ENCODE results near the gene BOC. TPM values are rescaled to one million over a fixed set of nuclear protein-coding genes. Genes with fewer than 3 reads are reported as not detected.

Gene BOC
- total and polyA plus RNA-seq, 4 donors, result 2.9 to 21.9 (median 6.4) TPM

DNA sequence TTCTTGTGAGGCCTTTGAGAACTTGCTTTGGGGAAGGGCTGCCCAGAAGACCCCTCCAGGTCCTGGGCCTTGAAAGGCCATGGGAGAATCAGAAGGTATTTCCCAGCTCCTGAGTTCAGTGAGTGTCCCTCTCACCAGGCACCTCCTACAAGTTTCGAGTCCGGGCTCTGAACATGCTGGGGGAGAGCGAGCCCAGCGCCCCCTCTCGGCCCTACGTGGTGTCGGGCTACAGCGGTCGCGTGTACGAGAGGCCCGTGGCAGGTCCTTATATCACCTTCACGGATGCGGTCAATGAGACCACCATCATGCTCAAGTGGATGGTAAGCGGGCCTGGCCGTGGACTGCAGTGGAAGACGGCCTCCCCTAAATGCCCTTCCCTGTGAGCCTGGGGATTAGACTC lies 68.3 kb downstream of the BOC start:
- no peak overlapping the region for H3K9ac ChIP-seq (ENCODE audit: insufficient read depth in 1 of 2, low read length in 2 of 2)
- no peaks in the 10 kb centered on the region for H3K27me3 ChIP-seq (ENCODE audit: control insufficient read depth in 3 of 3, insufficient read depth in 3 of 3, low read length in 2 of 3)
- peaks cover 0 to 36% (median 17%) of the 10 kb centered on the region in 4 donors for H3K36me3 ChIP-seq (ENCODE audit: control insufficient read depth in 4 of 4, insufficient read depth in 4 of 4, low read length in 4 of 4)
- H3K27ac ChIP-seq (ENCODE audit: low read depth in 1 of 2, low read length in 1 of 2), result no peak overlapping the region
- DNase-seq (no peak), ATAC-seq (ENCODE audit: insufficient read depth, low FRiP score) (no peak)
- WGBS, 2 donors, result 97% methylated on average over 17 of the region's 17 CpGs
- H3K4me3 ChIP-seq, result no peak overlapping the region
- no peaks in the 10 kb centered on the region for H3K9me3 ChIP-seq (ENCODE audit: control insufficient read depth in 4 of 4, insufficient read depth in 3 of 4, low read length in 3 of 4)
- TF ChIP-seq, protein P1, sequence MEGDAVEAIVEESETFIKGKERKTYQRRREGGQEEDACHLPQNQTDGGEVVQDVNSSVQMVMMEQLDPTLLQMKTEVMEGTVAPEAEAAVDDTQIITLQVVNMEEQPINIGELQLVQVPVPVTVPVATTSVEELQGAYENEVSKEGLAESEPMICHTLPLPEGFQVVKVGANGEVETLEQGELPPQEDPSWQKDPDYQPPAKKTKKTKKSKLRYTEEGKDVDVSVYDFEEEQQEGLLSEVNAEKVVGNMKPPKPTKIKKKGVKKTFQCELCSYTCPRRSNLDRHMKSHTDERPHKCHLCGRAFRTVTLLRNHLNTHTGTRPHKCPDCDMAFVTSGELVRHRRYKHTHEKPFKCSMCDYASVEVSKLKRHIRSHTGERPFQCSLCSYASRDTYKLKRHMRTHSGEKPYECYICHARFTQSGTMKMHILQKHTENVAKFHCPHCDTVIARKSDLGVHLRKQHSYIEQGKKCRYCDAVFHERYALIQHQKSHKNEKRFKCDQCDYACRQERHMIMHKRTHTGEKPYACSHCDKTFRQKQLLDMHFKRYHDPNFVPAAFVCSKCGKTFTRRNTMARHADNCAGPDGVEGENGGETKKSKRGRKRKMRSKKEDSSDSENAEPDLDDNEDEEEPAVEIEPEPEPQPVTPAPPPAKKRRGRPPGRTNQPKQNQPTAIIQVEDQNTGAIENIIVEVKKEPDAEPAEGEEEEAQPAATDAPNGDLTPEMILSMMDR (IDR thresholded peaks at IDR 0.05; ENCODE audit: control extremely low read depth, extremely low read depth), result no peak
- H3K4me1 ChIP-seq (ENCODE audit: control insufficient read depth in 5 of 5, insufficient read depth in 5 of 5, low read length in 5 of 5), result peaks cover 0 to 22% (median 8%) of the 10 kb centered on the region in 5 donors

DNA sequence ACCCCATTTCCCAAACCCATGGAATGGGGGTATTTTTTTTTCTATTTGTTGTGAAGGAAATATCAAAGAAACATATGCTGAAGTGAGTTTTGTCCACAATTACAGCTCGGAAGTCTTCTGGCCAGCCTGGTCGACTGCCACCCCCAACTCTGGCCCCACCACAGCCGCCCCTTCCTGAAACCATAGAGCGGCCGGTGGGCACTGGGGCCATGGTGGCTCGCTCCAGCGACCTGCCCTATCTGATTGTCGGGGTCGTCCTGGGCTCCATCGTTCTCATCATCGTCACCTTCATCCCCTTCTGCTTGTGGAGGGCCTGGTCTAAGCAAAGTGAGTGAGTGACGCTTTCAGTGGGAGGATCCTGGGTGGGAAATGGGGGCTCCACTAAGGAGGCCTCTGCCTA lies 71.9 kb downstream of the BOC start:
- TF ChIP-seq, protein P1 (IDR thresholded peaks at IDR 0.05; ENCODE audit: control extremely low read depth, extremely low read depth), result no peak
- Histone ChIP-seq H3K27me3 (ENCODE audit: control insufficient read depth in 3 of 3, insufficient read depth in 3 of 3, low read length in 2 of 3) (no peaks in the 10 kb centered on the region), H3K4me1 (ENCODE audit: control insufficient read depth in 5 of 5, insufficient read depth in 5 of 5, low read length in 5 of 5) (no peaks in the 10 kb centered on the region), H3K4me3 (no peak overlapping the region), H3K9me3 (ENCODE audit: control insufficient read depth in 4 of 4, insufficient read depth in 3 of 4, low read length in 3 of 4) (no peaks in the 10 kb centered on the region), H3K36me3 (ENCODE audit: control insufficient read depth in 4 of 4, insufficient read depth in 4 of 4, low read length in 4 of 4) (peaks cover 0 to 30% (median 13%) of the 10 kb centered on the region in 4 donors), H3K9ac (ENCODE audit: insufficient read depth in 1 of 2, low read length in 2 of 2) (no peak overlapping the region), H3K27ac (ENCODE audit: low read depth in 1 of 2, low read length in 1 of 2) (no peak overlapping the region)
- DNase-seq (no peak), ATAC-seq (ENCODE audit: insufficient read depth, low FRiP score) (no peak)
- WGBS, 2 donors, result 95 to 96% methylated on average over 12 of the region's 12 CpGs

DNA sequence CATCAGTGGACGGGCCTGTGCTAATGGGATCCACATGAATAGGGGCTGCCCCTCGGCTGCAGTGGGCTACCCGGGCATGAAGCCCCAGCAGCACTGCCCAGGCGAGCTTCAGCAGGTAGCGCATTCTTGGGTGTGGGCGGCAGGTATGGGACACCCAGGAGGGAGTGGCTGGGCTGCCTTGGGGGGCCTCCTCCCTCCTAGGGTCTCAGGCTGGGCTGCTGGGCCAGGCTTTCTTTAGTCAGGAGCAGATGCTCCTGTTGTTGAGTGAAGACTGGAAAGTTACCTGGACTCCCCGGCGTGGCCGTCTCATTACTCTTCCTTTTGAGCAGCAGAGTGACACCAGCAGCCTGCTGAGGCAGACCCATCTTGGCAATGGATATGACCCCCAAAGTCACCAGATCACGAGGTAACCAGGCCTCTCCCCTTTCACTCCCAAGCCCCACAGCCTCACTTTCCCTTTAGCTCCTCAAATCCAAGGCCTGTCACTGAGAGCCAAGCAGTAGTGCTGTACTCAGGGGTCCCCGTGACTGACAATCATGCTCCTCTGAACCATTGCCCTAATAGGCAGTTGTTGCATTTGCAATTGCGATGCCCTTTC lies 73.2 kb downstream of the BOC start:
- no peaks in the 10 kb centered on the region for H3K27me3 ChIP-seq (ENCODE audit: control insufficient read depth in 3 of 3, insufficient read depth in 3 of 3, low read length in 2 of 3)
- DNase-seq, result no peak
- H3K36me3 ChIP-seq (ENCODE audit: control insufficient read depth in 4 of 4, insufficient read depth in 4 of 4, low read length in 4 of 4), result peaks cover 0 to 25% (median 12%) of the 10 kb centered on the region in 4 donors
- TF ChIP-seq, protein P1 (IDR thresholded peaks at IDR 0.05; ENCODE audit: control extremely low read depth, extremely low read depth), result no peak
- H3K9me3 ChIP-seq (ENCODE audit: control insufficient read depth in 4 of 4, insufficient read depth in 3 of 4, low read length in 3 of 4), result no peaks in the 10 kb centered on the region
- 93% methylated on average over 12 of the region's 12 CpGs for WGBS, 2 donors
- no peaks in the 10 kb centered on the region for H3K4me1 ChIP-seq (ENCODE audit: control insufficient read depth in 5 of 5, insufficient read depth in 5 of 5, low read length in 5 of 5)
- ATAC-seq (ENCODE audit: insufficient read depth, low FRiP score), result no peak
- no peak overlapping the region for H3K27ac ChIP-seq (ENCODE audit: low read depth in 1 of 2, low read length in 1 of 2)
- no peak overlapping the region for H3K9ac ChIP-seq (ENCODE audit: insufficient read depth in 1 of 2, low read length in 2 of 2)
- no peak overlapping the region for H3K4me3 ChIP-seq

DNA sequence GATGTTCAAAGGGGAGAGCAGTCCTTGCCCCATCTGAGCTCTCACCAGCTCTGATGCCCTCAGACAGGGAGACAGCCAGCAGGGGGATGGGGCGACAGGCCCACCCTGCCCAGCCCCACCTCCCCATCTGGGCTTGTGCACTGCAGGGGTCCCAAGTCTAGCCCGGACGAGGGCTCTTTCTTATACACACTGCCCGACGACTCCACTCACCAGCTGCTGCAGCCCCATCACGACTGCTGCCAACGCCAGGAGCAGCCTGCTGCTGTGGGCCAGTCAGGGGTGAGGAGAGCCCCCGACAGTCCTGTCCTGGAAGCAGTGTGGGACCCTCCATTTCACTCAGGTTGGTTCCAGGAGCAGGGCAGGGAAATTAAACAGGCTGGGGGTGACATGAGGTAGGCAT lies 73.9 kb downstream of the BOC start:
- 92 to 93% methylated on average over 8 of the region's 8 CpGs for WGBS, 2 donors
- Histone ChIP-seq H3K27me3 (ENCODE audit: control insufficient read depth in 3 of 3, insufficient read depth in 3 of 3, low read length in 2 of 3) (no peaks in the 10 kb centered on the region), H3K27ac (ENCODE audit: low read depth in 1 of 2, low read length in 1 of 2) (no peak overlapping the region), H3K9me3 (ENCODE audit: control insufficient read depth in 4 of 4, insufficient read depth in 3 of 4, low read length in 3 of 4) (no peaks in the 10 kb centered on the region), H3K36me3 (ENCODE audit: control insufficient read depth in 4 of 4, insufficient read depth in 4 of 4, low read length in 4 of 4) (peaks cover 0 to 25% (median 11%) of the 10 kb centered on the region in 4 donors), H3K9ac (ENCODE audit: insufficient read depth in 1 of 2, low read length in 2 of 2) (no peak overlapping the region), H3K4me3 (no peak overlapping the region), H3K4me1 (ENCODE audit: control insufficient read depth in 5 of 5, insufficient read depth in 5 of 5, low read length in 5 of 5) (peaks cover 0 to 3% (median 0%) of the 10 kb centered on the region in 5 donors)
- ATAC-seq (ENCODE audit: insufficient read depth, low FRiP score) (no peak), DNase-seq (no peak)
- TF ChIP-seq, protein P1 (IDR thresholded peaks at IDR 0.05; ENCODE audit: control extremely low read depth, extremely low read depth), result no peak

Measured in lung (tissue), 12 donors.